ENCODE data around the gene FAM219A.

FAM219A gene

GRCh38 chr9:34382879-34383278, 75.5 kb downstream of the FAM219A start:
- no peak overlapping the region for H3K4me3 ChIP-seq
- no peak for TF ChIP-seq FOXP2 (optimal IDR thresholded peaks at IDR 0.05; ENCODE audit: control extremely low read depth, extremely low read length, insufficient read depth)
- no peaks in the 10 kb centered on the region for H3K9me3 ChIP-seq (ENCODE audit: low read depth, low read length)
- H3K27ac ChIP-seq, result no peak overlapping the region
- no peak overlapping the region for H3K9ac ChIP-seq (ENCODE audit: insufficient read length)
- no peak for DNase-seq (ENCODE audit: low read depth, low spot score)
- H3K36me3 ChIP-seq (ENCODE audit: insufficient read depth, low read length), result no peaks in the 10 kb centered on the region

DNA sequence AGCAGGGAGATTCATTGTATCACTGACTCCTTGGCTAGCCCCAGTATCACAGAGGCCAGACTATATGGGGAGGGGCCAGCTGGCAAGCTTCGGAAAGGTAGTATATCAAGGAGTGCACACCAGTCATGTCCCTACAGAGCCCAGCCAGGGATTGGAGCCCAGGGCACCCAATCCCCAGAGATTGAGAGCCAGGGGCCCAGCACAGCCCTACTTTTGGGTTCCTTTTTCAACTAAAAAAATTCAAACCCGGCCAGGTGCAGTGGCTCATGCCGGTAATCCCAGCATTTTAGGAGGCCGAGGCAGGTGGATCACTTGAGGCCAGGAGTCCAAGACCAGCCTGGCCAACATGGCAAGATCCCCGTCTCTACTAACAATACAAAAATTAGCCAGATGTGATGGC, 76.3 kb downstream of the FAM219A start:
- H3K4me3 ChIP-seq, result no peak overlapping the region
- H3K36me3 ChIP-seq (ENCODE audit: insufficient read depth, low read length), result no peaks in the 10 kb centered on the region
- no peak for DNase-seq (ENCODE audit: low read depth, low spot score)
- no peak overlapping the region for H3K27ac ChIP-seq
- no peaks in the 10 kb centered on the region for H3K9me3 ChIP-seq (ENCODE audit: low read depth, low read length)
- no peak for TF ChIP-seq FOXP2 (optimal IDR thresholded peaks at IDR 0.05; ENCODE audit: control extremely low read depth, extremely low read length, insufficient read depth)
- no peak for TF ChIP-seq POLR2AphosphoS5 (IDR thresholded peaks at IDR 0.05; ENCODE audit: borderline replicate concordance, low read depth, low read length)
- no peak for TF ChIP-seq EZH2 (IDR thresholded peaks at IDR 0.05)
- no peak overlapping the region for H3K9ac ChIP-seq (ENCODE audit: insufficient read length)

DNA sequence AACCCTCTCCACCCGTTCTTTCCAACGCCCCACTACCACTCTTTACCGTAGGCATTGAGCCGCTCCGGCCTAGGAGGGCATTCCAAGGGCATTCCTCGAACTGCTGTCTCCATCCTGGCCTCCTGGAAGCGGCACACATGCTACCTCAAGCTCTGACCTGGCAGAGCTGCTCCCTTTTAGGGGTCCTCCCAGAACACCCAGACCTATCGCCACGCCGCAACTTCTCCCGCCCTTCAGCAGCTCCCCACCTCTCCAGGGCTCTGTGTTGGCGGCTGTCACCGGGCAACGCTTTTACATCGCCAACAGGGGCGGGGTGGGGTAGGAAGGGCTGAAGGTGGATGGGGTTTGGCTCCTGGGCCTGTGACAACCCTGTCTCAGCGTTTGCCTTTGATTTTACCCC, 77.0 kb downstream of the FAM219A start:
- H3K27ac ChIP-seq, result no peak overlapping the region
- H3K4me3 ChIP-seq, result no peak overlapping the region
- H3K9ac ChIP-seq (ENCODE audit: insufficient read length), result no peak overlapping the region
- no peak for DNase-seq (ENCODE audit: low read depth, low spot score)
- no peaks in the 10 kb centered on the region for H3K9me3 ChIP-seq (ENCODE audit: low read depth, low read length)
- H3K36me3 ChIP-seq (ENCODE audit: insufficient read depth, low read length), result no peaks in the 10 kb centered on the region
- TF ChIP-seq POLR2AphosphoS5 (IDR thresholded peaks at IDR 0.05; ENCODE audit: borderline replicate concordance, low read depth, low read length), result no peak
- TF ChIP-seq EZH2 (IDR thresholded peaks at IDR 0.05), result no peak
- TF ChIP-seq FOXP2 (optimal IDR thresholded peaks at IDR 0.05; ENCODE audit: control extremely low read depth, extremely low read length, insufficient read depth), result no peak

DNA sequence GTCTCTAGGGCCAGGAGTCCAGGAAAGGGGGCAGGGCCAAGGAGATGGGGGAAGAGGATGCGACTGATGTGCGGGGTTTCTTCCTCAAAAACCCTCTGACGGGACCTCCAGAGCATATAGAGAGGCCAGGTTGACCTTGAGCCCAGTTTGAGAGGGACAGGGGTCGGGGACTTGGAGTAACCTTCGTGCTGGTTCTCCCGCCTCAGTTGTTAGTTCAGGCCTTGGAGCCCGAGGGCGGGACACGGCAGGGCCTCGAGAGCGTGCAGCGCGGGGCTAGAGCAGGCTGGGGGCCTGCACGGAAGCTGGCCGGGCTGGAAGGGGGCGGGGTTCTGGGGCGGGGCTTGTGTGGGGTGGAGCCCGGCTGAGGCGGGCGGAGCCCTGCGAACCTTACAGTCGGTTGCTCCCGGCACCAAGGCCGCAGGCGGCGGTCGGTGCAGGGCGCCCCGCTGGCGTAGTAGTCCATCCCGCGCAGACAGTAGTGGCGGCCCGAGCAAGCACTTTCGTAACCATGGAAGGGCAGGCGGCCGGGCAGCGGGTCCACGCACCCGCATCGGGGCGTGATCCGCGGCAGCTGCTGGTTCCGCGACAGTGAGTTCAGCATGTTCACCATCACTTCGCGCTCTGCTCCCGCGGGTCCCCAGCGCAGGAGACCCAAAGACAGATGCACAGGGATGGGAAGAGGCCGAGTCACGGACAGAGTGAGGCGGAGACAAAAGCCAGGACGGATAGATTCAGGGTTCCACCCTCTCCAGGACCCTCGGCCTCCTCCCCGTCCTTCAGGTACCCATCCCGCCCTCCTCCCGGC, 77.7 kb downstream of the FAM219A start:
- DNase-seq (ENCODE audit: low read depth, low spot score), result no peak
- no peak overlapping the region for H3K9ac ChIP-seq (ENCODE audit: insufficient read length)

GRCh38 chr9:34380034-34380510, 78.3 kb downstream of the FAM219A start:
- no peak overlapping the region for H3K27ac ChIP-seq
- H3K4me3 ChIP-seq, result peak overlapping the region; percentile 67
- no peak for DNase-seq (ENCODE audit: low read depth, low spot score)
- H3K9ac ChIP-seq (ENCODE audit: insufficient read length), result no peak overlapping the region
- H3K9me3 ChIP-seq (ENCODE audit: low read depth, low read length), result no peaks in the 10 kb centered on the region
- no peaks in the 10 kb centered on the region for H3K36me3 ChIP-seq (ENCODE audit: insufficient read depth, low read length)
- TF ChIP-seq FOXP2 (optimal IDR thresholded peaks at IDR 0.05; ENCODE audit: control extremely low read depth, extremely low read length, insufficient read depth) (no peak), POLR2AphosphoS5 (IDR thresholded peaks at IDR 0.05; ENCODE audit: borderline replicate concordance, low read depth, low read length) (no peak), EZH2 (IDR thresholded peaks at IDR 0.05) (no peak)

More for the DNA sequence above, 77.7 kb downstream of the FAM219A start:
- H3K4me3 ChIP-seq, result peak overlapping the region; percentile 67
- TF ChIP-seq POLR2AphosphoS5 (IDR thresholded peaks at IDR 0.05; ENCODE audit: borderline replicate concordance, low read depth, low read length) (peak; percentile 39; the same call in 1 of the 2 replicates), EZH2 (IDR thresholded peaks at IDR 0.05) (no peak)
- H3K9me3 ChIP-seq (ENCODE audit: low read depth, low read length), result no peaks in the 10 kb centered on the region
- H3K36me3 ChIP-seq (ENCODE audit: insufficient read depth, low read length), result no peaks in the 10 kb centered on the region
- H3K27ac ChIP-seq, result no peak overlapping the region

DNA sequence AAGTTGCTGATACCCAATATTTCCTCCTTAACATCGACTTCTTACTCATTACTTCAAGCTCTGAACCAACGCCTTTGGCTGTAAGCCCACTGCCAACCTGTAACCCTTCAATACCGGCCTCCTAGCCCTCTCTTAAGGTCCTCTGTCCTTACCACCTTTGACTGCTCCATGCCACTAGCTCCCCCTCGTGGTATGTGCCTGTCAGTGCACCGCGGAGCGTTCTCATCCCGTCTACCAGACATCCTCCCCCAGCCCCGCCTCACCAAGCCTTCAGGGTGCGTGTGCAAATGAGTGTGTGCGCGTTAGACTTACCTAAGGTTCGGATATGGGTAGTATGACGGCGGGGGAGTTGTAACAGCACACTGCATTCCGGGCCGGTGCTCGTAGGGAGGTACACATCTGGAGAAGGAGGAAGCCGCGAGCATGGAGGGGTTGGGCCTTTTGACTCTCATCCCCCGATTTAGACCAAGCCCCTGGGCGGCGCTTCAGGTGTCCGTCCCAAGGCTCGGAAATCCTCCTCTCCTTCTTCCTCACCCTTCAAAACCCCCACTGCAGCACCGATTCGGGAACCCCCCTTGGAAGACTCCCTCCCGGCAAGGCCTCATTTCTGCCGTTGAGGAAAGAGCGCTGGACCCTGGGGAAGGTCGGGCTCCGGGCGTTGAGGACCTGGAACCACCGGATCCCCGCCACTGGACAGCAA, 78.9 kb downstream of the FAM219A start:
- Histone ChIP-seq H3K36me3 (ENCODE audit: insufficient read depth, low read length) (no peaks in the 10 kb centered on the region), H3K4me3 (peak overlapping the region; percentile 57), H3K9me3 (ENCODE audit: low read depth, low read length) (no peaks in the 10 kb centered on the region), H3K27ac (no peak overlapping the region), H3K9ac (ENCODE audit: insufficient read length) (no peak overlapping the region)
- peak; percentile 56 for DNase-seq (ENCODE audit: low read depth, low spot score)
- no peak for TF ChIP-seq POLR2AphosphoS5 (IDR thresholded peaks at IDR 0.05; ENCODE audit: borderline replicate concordance, low read depth, low read length)
- TF ChIP-seq FOXP2 (optimal IDR thresholded peaks at IDR 0.05; ENCODE audit: control extremely low read depth, extremely low read length, insufficient read depth), result no peak
- no peak for TF ChIP-seq EZH2 (IDR thresholded peaks at IDR 0.05)

GRCh38 chr9:34378376-34379060, 79.9 kb downstream of the FAM219A start:
- H3K9ac ChIP-seq (ENCODE audit: insufficient read length), result no peak overlapping the region
- no peaks in the 10 kb centered on the region for H3K9me3 ChIP-seq (ENCODE audit: low read depth, low read length)
- H3K36me3 ChIP-seq (ENCODE audit: insufficient read depth, low read length), result no peaks in the 10 kb centered on the region
- no peak overlapping the region for H3K4me3 ChIP-seq
- TF ChIP-seq POLR2AphosphoS5 (IDR thresholded peaks at IDR 0.05; ENCODE audit: borderline replicate concordance, low read depth, low read length) (no peak), FOXP2 (optimal IDR thresholded peaks at IDR 0.05; ENCODE audit: control extremely low read depth, extremely low read length, insufficient read depth) (no peak), EZH2 (IDR thresholded peaks at IDR 0.05) (no peak)
- H3K27ac ChIP-seq, result no peak overlapping the region
- no peak for DNase-seq (ENCODE audit: low read depth, low spot score)

DNA sequence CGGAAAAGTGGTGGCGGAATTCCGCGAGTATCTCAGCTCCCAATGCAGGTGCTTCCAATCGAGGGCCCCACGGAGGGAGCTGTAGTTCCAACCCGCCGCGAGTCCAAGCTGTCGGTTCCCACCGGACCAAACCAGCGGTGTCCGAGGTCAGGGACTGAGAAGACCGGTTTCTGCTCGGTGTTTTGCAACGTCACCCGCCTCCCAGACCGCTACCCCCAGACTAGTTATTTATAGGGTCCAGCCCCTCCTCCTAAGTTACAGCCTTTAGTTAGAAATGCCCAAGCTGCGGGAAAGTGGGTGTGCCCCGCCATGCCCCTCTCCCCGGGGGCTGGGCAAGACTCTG, 81.0 kb downstream of the FAM219A start:
- Histone ChIP-seq H3K27ac (no peak overlapping the region), H3K9ac (ENCODE audit: insufficient read length) (no peak overlapping the region), H3K9me3 (ENCODE audit: low read depth, low read length) (no peaks in the 10 kb centered on the region), H3K4me3 (peak overlapping the region; percentile 86), H3K36me3 (ENCODE audit: insufficient read depth, low read length) (no peaks in the 10 kb centered on the region)
- TF ChIP-seq FOXP2 (optimal IDR thresholded peaks at IDR 0.05; ENCODE audit: control extremely low read depth, extremely low read length, insufficient read depth), result no peak
- TF ChIP-seq EZH2 (IDR thresholded peaks at IDR 0.05), result no peak
- TF ChIP-seq POLR2AphosphoS5 (IDR thresholded peaks at IDR 0.05; ENCODE audit: borderline replicate concordance, low read depth, low read length), result no peak
- no peak for DNase-seq (ENCODE audit: low read depth, low spot score)
